ENCODE measurements around the gene CLCNKB. TPM values are rescaled to one million over a fixed set of nuclear protein-coding genes. Genes with fewer than 3 reads are reported as not detected.

Gene CLCNKB
- total and polyA plus RNA-seq, 2 donors (not counting 3 experiments of a cell fraction or from before 2014, with no cell fraction given) = 0.18 TPM; not detected in 1

DNA sequence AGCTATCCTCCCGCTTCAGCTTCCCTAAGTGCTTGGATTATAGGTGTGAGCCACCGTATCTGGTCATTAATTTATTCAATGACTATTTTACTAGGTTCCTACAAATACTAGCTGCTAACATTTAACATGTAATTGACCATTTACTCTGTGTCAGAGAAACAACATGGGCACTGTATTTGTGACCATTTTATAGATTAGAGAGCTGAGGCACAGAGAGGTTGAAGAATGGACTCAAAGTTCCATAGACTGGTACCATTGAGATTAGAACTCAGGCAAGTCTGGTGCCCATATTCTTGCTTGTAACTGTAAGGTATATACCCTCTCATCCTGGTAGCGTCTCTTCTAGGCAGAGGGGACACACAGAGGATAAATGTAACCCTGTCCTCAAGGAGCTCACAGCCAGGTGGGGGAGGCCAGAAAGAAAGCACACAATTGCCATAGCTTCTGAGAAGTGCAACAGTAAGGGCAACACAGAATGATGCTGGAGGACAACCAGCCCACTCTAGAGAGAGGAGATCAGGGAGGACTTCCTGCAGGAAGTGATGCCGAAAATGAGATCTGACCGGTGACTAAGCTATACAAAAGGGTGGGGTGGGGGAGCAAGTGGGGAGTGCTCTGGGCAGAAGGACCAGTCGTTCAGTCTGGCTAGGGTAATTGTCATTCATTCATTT, 35.8 kb upstream of the CLCNKB start:
- no peaks in the 10 kb centered on the region for H3K9me3 ChIP-seq (replicated peaks; ENCODE audit: control insufficient read depth, insufficient read depth, low read length)
- no peaks in the 10 kb centered on the region for H3K9me1 ChIP-seq (replicated peaks; ENCODE audit: control insufficient read depth, extremely low read depth, insufficient read depth, low read length)
- ChIA-PET POLR2A (no interaction called here), CTCF (interaction anchor here (0.6 to 3.9 kb wide), 8 partner anchors 10 to 216 kb away, joined by 3 to 25 read pairs (median 6); partner anchors contain the start of gene FAM131C)
- intact Hi-C loops (cut with micrococcal nuclease) = no loop called here
- no peaks in the 10 kb centered on the region for H3K79me2 ChIP-seq (ENCODE audit: control insufficient read depth, insufficient read depth, low read length)
- H3K36me3 ChIP-seq (ENCODE audit: control insufficient read depth in 2 of 2, extremely low read depth in 1 of 2, insufficient read depth in 2 of 2, low read length in 2 of 2) = no peaks in the 10 kb centered on the region
- DNase-seq (ENCODE audit: low read depth, low spot score) (no peak), FAIRE-seq (no peak)
- no peak overlapping the region for H3K27ac ChIP-seq (ENCODE audit: insufficient read depth, low read depth, low read length)
- BruUV-seq (replicated peaks) = no TSS peak
- no peaks in the 10 kb centered on the region for H3K27me3 ChIP-seq (ENCODE audit: control insufficient read depth in 2 of 2, insufficient read depth in 2 of 2, low read length in 2 of 2)
- TF ChIP-seq MYC (IDR thresholded peaks at IDR 0.05; ENCODE audit: low read depth, low read length) (no peak), GATA2 (IDR thresholded peaks at IDR 0.05; ENCODE audit: insufficient read depth, insufficient read length, low read depth, low read length) (no peak), EZH2 (IDR thresholded peaks at IDR 0.05; ENCODE audit: borderline replicate concordance, low read depth, low read length, severe bottlenecking) (no peak), FOS (IDR thresholded peaks at IDR 0.05; ENCODE audit: borderline replicate concordance, insufficient read depth, low read length) (no peak), POLR2A (IDR thresholded peaks at IDR 0.05; ENCODE audit: low read depth, low read length) (no peak), POLR2AphosphoS5 (IDR thresholded peaks at IDR 0.05; ENCODE audit: insufficient read depth, low read depth, low read length) (no peak), JUN (IDR thresholded peaks at IDR 0.05; ENCODE audit: borderline replicate concordance, insufficient read depth, insufficient read length, low read depth) (no peak)
- TF ChIP-seq, protein P1, sequence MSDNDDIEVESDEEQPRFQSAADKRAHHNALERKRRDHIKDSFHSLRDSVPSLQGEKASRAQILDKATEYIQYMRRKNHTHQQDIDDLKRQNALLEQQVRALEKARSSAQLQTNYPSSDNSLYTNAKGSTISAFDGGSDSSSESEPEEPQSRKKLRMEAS (IDR thresholded peaks at IDR 0.05; ENCODE audit: insufficient read depth, insufficient read length) = no peak
- TF ChIP-seq, protein P2, sequence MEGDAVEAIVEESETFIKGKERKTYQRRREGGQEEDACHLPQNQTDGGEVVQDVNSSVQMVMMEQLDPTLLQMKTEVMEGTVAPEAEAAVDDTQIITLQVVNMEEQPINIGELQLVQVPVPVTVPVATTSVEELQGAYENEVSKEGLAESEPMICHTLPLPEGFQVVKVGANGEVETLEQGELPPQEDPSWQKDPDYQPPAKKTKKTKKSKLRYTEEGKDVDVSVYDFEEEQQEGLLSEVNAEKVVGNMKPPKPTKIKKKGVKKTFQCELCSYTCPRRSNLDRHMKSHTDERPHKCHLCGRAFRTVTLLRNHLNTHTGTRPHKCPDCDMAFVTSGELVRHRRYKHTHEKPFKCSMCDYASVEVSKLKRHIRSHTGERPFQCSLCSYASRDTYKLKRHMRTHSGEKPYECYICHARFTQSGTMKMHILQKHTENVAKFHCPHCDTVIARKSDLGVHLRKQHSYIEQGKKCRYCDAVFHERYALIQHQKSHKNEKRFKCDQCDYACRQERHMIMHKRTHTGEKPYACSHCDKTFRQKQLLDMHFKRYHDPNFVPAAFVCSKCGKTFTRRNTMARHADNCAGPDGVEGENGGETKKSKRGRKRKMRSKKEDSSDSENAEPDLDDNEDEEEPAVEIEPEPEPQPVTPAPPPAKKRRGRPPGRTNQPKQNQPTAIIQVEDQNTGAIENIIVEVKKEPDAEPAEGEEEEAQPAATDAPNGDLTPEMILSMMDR (IDR thresholded peaks at IDR 0.05; ENCODE audit: extremely low read depth in 1 of 2, insufficient read depth in 1 of 2, low read depth in 1 of 2, low read length in 2 of 2) = no peak
- dilution Hi-C loops (cut with MboI; ENCODE audit: extremely low pct_ligation_motif_present, low sequenced_read_pairs) = no loop called here
- no peaks in the 10 kb centered on the region for H4K20me1 ChIP-seq (replicated peaks; ENCODE audit: control insufficient read depth, extremely low read depth, insufficient read depth, low read length)
- peaks cover 4% of the 10 kb centered on the region for H3K4me1 ChIP-seq (ENCODE audit: control insufficient read depth, extremely low read depth, insufficient read depth, low read length)
- no peak overlapping the region for H3K4me3 ChIP-seq (replicated peaks in 1 of 3; ENCODE audit: insufficient read depth in 1 of 3, low read depth in 1 of 3, low read length in 3 of 3)
- no peak overlapping the region for H3K9ac ChIP-seq (replicated peaks; ENCODE audit: extremely low read depth, insufficient read depth, low read length)
- no peak overlapping the region for H3K4me2 ChIP-seq (ENCODE audit: insufficient read depth, low read length)
- H2AFZ ChIP-seq (ENCODE audit: low read depth, low read length) = no peak overlapping the region
